ENCODE measurements around the gene DCTN5.

DCTN5 gene

DNA sequence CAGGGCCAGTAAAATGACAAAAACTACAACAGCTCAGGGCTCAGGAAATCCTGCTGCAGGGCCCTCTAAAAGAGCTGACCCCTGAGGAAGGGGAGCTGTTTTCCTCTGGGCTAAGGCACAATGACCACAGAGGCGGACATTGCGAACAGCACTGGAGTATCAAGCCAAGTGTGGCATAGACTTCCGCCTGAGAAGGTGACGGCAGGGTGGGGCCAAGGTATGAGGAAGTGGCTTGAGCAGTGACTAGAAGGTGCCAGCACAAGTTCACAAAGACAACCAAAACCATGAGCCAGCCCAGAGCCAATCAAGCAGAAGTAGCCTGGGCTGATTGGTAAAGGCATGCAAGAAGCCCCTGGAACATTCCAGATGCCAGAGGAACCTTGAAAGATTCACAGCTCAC is 57.8 kb downstream of the DCTN5 start:
- Histone ChIP-seq H3K9me3 (ENCODE audit: control insufficient read depth, low read length) (peaks cover 9% of the 10 kb centered on the region), H2BK15ac (ENCODE audit: low read depth, poor library complexity, severe bottlenecking) (no peak overlapping the region), H3K4me1 (ENCODE audit: control insufficient read depth, insufficient read depth, low read depth, low read length) (peaks cover 15% of the 10 kb centered on the region), H3K27me3 (ENCODE audit: control insufficient read depth in 1 of 2, insufficient read depth in 1 of 2, low read length in 2 of 2) (peaks cover 4 to 24% of the 10 kb centered on the region in 2 experiments), H3K4me3 (ENCODE audit: insufficient read depth in 1 of 2, low read depth in 1 of 2, low read length in 2 of 2) (no peak overlapping the region), H2AK5ac (ENCODE audit: low read length, severe bottlenecking) (no peak overlapping the region), H3K18ac (ENCODE audit: low read depth in 1 of 2, low read length in 2 of 2) (no peak overlapping the region), H2BK5ac (ENCODE audit: low read depth, low read length, poor library complexity, severe bottlenecking) (no peak overlapping the region), H2BK12ac (ENCODE audit: low read length in 2 of 2) (no peak overlapping the region), H3K36me3 (ENCODE audit: control insufficient read depth in 1 of 2, insufficient read depth in 2 of 2, low read depth in 1 of 2, low read length in 2 of 2) (no peaks in the 10 kb centered on the region), H2AFZ (ENCODE audit: low read depth, low read length) (no peak overlapping the region), H3K79me1 (replicated peaks; ENCODE audit: low read length, poor library complexity, severe bottlenecking) (no peaks in the 10 kb centered on the region), H4K8ac (ENCODE audit: low read length) (no peak overlapping the region), H3K4ac (ENCODE audit: low read depth in 1 of 2, low read length in 2 of 2) (no peak overlapping the region), H3K14ac (ENCODE audit: low read length in 2 of 2) (no peak overlapping the region), H3K4me2 (ENCODE audit: low read length, poor library complexity, severe bottlenecking) (no peak overlapping the region), H3K27ac (ENCODE audit: low read length, poor library complexity, severe bottlenecking) (no peak overlapping the region), H2BK120ac (ENCODE audit: low read depth, low read length) (no peak overlapping the region), H3K9ac (ENCODE audit: low read length) (no peak overlapping the region), H3K23ac (ENCODE audit: low read length in 2 of 2) (no peak overlapping the region), H4K91ac (ENCODE audit: low read length) (no peak overlapping the region)
- no peak for DNase-seq
- WGBS, result 87% methylated on average over 4 of the region's 4 CpGs

GRCh38 chr16:23700093-23700492 is 58.8 kb downstream of the DCTN5 start:
- Histone ChIP-seq H3K14ac (ENCODE audit: low read length in 2 of 2) (no peak overlapping the region), H2AFZ (ENCODE audit: low read depth, low read length) (no peak overlapping the region), H4K91ac (ENCODE audit: low read length) (no peak overlapping the region), H3K4me2 (ENCODE audit: low read length, poor library complexity, severe bottlenecking) (no peak overlapping the region), H3K9me3 (ENCODE audit: control insufficient read depth, low read length) (peaks cover 9% of the 10 kb centered on the region), H3K79me1 (replicated peaks; ENCODE audit: low read length, poor library complexity, severe bottlenecking) (no peaks in the 10 kb centered on the region), H3K4ac (ENCODE audit: low read depth in 1 of 2, low read length in 2 of 2) (no peak overlapping the region), H3K23ac (ENCODE audit: low read length in 2 of 2) (no peak overlapping the region), H3K4me1 (ENCODE audit: control insufficient read depth, insufficient read depth, low read depth, low read length) (peaks cover 6% of the 10 kb centered on the region), H3K4me3 (ENCODE audit: insufficient read depth in 1 of 2, low read depth in 1 of 2, low read length in 2 of 2) (no peak overlapping the region), H3K36me3 (ENCODE audit: control insufficient read depth in 1 of 2, insufficient read depth in 2 of 2, low read depth in 1 of 2, low read length in 2 of 2) (no peaks in the 10 kb centered on the region), H2BK5ac (ENCODE audit: low read depth, low read length, poor library complexity, severe bottlenecking) (no peak overlapping the region), H2BK15ac (ENCODE audit: low read depth, poor library complexity, severe bottlenecking) (no peak overlapping the region), H3K27ac (ENCODE audit: low read length, poor library complexity, severe bottlenecking) (no peak overlapping the region), H2BK12ac (ENCODE audit: low read length in 2 of 2) (no peak overlapping the region), H3K9ac (ENCODE audit: low read length) (no peak overlapping the region), H3K18ac (ENCODE audit: low read depth in 1 of 2, low read length in 2 of 2) (no peak overlapping the region), H2BK120ac (ENCODE audit: low read depth, low read length) (no peak overlapping the region), H3K27me3 (ENCODE audit: control insufficient read depth in 1 of 2, insufficient read depth in 1 of 2, low read length in 2 of 2) (peaks cover 4 to 24% of the 10 kb centered on the region in 2 experiments), H2AK5ac (ENCODE audit: low read length, severe bottlenecking) (no peak overlapping the region), H4K8ac (ENCODE audit: low read length) (no peak overlapping the region)
- no peak for DNase-seq
- 83% methylated on average over 1 of the region's 2 CpGs for WGBS

DNA sequence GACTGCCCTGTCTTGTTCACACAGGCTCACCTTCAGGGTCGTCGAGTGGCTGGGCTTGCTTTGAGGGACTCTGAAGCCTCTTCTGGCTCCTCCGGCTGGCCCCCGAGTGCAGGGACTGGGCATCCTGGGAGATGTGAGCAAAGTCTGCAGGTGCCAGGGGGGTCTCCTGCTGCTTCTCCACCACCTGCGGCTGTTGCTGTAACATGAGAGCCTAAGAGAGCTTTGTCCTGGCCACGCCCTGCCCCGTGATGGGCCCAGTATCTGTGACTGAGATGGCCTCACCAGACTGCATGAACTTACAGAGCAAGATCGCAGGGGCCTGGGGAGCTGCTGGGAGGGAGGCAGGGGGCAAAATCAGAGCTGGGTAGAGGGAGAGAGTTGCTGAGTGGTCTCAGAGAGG is 59.2 kb downstream of the DCTN5 start:
- H3K4ac ChIP-seq (ENCODE audit: low read depth in 1 of 2, low read length in 2 of 2), result no peak overlapping the region
- DNase-seq, result no peak
- WGBS, result 25% methylated on average over 8 of the region's 8 CpGs
- no peak overlapping the region for H4K91ac ChIP-seq (ENCODE audit: low read length)
- no peaks in the 10 kb centered on the region for H3K36me3 ChIP-seq (ENCODE audit: control insufficient read depth in 1 of 2, insufficient read depth in 2 of 2, low read depth in 1 of 2, low read length in 2 of 2)
- H2BK12ac ChIP-seq (ENCODE audit: low read length in 2 of 2), result no peak overlapping the region
- H3K9me3 ChIP-seq (ENCODE audit: control insufficient read depth, low read length), result peaks cover 9% of the 10 kb centered on the region
- H3K4me3 ChIP-seq (ENCODE audit: insufficient read depth in 1 of 2, low read depth in 1 of 2, low read length in 2 of 2), result no peak overlapping the region
- H2BK15ac ChIP-seq (ENCODE audit: low read depth, poor library complexity, severe bottlenecking), result no peak overlapping the region
- H2AFZ ChIP-seq (ENCODE audit: low read depth, low read length), result no peak overlapping the region
- H3K79me1 ChIP-seq (replicated peaks; ENCODE audit: low read length, poor library complexity, severe bottlenecking), result no peaks in the 10 kb centered on the region
- H3K4me1 ChIP-seq (ENCODE audit: control insufficient read depth, insufficient read depth, low read depth, low read length), result peaks cover 5% of the 10 kb centered on the region
- H2BK120ac ChIP-seq (ENCODE audit: low read depth, low read length), result no peak overlapping the region
- no peak overlapping the region for H2BK5ac ChIP-seq (ENCODE audit: low read depth, low read length, poor library complexity, severe bottlenecking)
- no peak overlapping the region for H3K27ac ChIP-seq (ENCODE audit: low read length, poor library complexity, severe bottlenecking)
- no peak overlapping the region for H2AK5ac ChIP-seq (ENCODE audit: low read length, severe bottlenecking)
- H3K27me3 ChIP-seq (ENCODE audit: control insufficient read depth in 1 of 2, insufficient read depth in 1 of 2, low read length in 2 of 2), result peaks cover 4 to 24% of the 10 kb centered on the region in 2 experiments
- H3K18ac ChIP-seq (ENCODE audit: low read depth in 1 of 2, low read length in 2 of 2), result no peak overlapping the region
- H3K14ac ChIP-seq (ENCODE audit: low read length in 2 of 2), result no peak overlapping the region
- H3K23ac ChIP-seq (ENCODE audit: low read length in 2 of 2), result no peak overlapping the region
- no peak overlapping the region for H4K8ac ChIP-seq (ENCODE audit: low read length)
- H3K9ac ChIP-seq (ENCODE audit: low read length), result no peak overlapping the region
- H3K4me2 ChIP-seq (ENCODE audit: low read length, poor library complexity, severe bottlenecking), result no peak overlapping the region

DNA sequence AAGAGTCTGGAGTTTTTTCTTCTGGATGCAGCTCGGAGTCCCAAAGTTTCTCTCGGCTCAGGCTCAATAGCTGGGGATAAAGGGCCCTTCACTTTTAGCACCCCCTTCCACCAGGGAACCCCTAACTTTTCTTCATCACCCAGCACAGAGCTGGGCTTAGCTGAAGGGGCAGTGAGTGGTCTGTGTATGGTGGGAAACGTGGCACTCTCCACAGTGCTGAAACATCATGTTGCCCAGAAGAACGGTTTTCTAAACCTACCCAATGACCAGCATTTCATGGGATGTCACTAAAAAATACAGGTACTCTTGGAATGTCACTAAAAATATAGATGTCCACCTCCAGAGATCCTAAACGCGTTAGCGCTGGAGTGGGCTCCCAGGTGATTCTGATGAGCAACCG is 59.8 kb downstream of the DCTN5 start:
- no peak overlapping the region for H3K4me3 ChIP-seq (ENCODE audit: insufficient read depth in 1 of 2, low read depth in 1 of 2, low read length in 2 of 2)
- no peaks in the 10 kb centered on the region for H3K79me1 ChIP-seq (replicated peaks; ENCODE audit: low read length, poor library complexity, severe bottlenecking)
- WGBS, result 88% methylated on average over 7 of the region's 8 CpGs
- H2BK12ac ChIP-seq (ENCODE audit: low read length in 2 of 2), result no peak overlapping the region
- no peak overlapping the region for H2BK5ac ChIP-seq (ENCODE audit: low read depth, low read length, poor library complexity, severe bottlenecking)
- H3K14ac ChIP-seq (ENCODE audit: low read length in 2 of 2), result no peak overlapping the region
- no peak overlapping the region for H3K27ac ChIP-seq (ENCODE audit: low read length, poor library complexity, severe bottlenecking)
- no peak for DNase-seq
- peaks cover 5% of the 10 kb centered on the region for H3K4me1 ChIP-seq (ENCODE audit: control insufficient read depth, insufficient read depth, low read depth, low read length)
- H3K4ac ChIP-seq (ENCODE audit: low read depth in 1 of 2, low read length in 2 of 2), result no peak overlapping the region
- H3K9me3 ChIP-seq (ENCODE audit: control insufficient read depth, low read length), result peaks cover 9% of the 10 kb centered on the region
- H3K36me3 ChIP-seq (ENCODE audit: control insufficient read depth in 1 of 2, insufficient read depth in 2 of 2, low read depth in 1 of 2, low read length in 2 of 2), result no peaks in the 10 kb centered on the region
- peaks cover 4 to 24% of the 10 kb centered on the region in 2 experiments for H3K27me3 ChIP-seq (ENCODE audit: control insufficient read depth in 1 of 2, insufficient read depth in 1 of 2, low read length in 2 of 2)
- H2AFZ ChIP-seq (ENCODE audit: low read depth, low read length), result no peak overlapping the region
- no peak overlapping the region for H2BK15ac ChIP-seq (ENCODE audit: low read depth, poor library complexity, severe bottlenecking)
- H2BK120ac ChIP-seq (ENCODE audit: low read depth, low read length), result no peak overlapping the region
- no peak overlapping the region for H3K4me2 ChIP-seq (ENCODE audit: low read length, poor library complexity, severe bottlenecking)
- H4K8ac ChIP-seq (ENCODE audit: low read length), result no peak overlapping the region
- H3K23ac ChIP-seq (ENCODE audit: low read length in 2 of 2), result no peak overlapping the region
- H3K9ac ChIP-seq (ENCODE audit: low read length), result no peak overlapping the region
- H2AK5ac ChIP-seq (ENCODE audit: low read length, severe bottlenecking), result no peak overlapping the region
- no peak overlapping the region for H3K18ac ChIP-seq (ENCODE audit: low read depth in 1 of 2, low read length in 2 of 2)
- H4K91ac ChIP-seq (ENCODE audit: low read length), result no peak overlapping the region

Measured in mesenchymal stem cell (in vitro differentiated cells and primary cell).